ENCODE measurements around the gene STAC3.

DNA sequence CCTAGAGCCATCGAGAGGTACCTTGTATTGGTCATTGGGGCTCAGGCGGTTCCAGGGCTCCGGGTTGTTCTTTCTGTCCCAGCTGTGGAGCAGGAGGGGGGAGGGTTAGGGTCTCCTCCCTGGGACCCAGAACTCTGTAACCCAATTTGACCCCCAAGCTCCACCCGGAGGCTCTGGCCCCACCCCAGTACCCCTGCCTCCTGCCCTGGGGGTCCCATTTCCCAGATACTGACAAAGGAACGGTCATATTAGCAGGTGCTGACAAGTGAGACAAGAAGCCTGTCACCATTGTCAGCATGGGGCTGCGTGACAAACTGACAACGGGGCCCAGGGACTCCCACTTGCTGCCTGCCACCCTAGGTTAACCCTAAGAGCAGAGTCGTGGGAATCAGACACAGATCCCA, 15.3 kb downstream of the STAC3 start:
- TF ChIP-seq SPI1 (IDR thresholded peaks at IDR 0.05; ENCODE audit: low read depth, low read length) (no peak), TAF1 (IDR thresholded peaks at IDR 0.05; ENCODE audit: low read depth, low read length) (no peak), POLR2AphosphoS5 (IDR thresholded peaks at IDR 0.05; ENCODE audit: low read depth, low read length) (no peak), POLR2A (IDR thresholded peaks at IDR 0.05; ENCODE audit: low read depth, low read length) (no peak), PAX5 (IDR thresholded peaks at IDR 0.05; ENCODE audit: insufficient read depth, low read length, severe bottlenecking) (no peak)
